Spinal cord (tissue), 10 donors: ENCODE data around the gene FNDC10. TPM values are rescaled to one million over a fixed set of nuclear protein-coding genes. Genes with fewer than 3 reads are reported as not detected.
"Not testable (repeated sequence)": the region's sequence is repeated elsewhere in the genome, so short reads cannot be mapped to it uniquely, and the experiment has no call there.

Source experiments
- DNase-seq, 6 donors: peaks; one replicate each; pipeline versions ENCODE4 v3.0.0 to v3.0.0-alpha.2; 2013 to 2015; ENCODE audit warnings: low spot score in 6 of 6, low read depth in 4 of 6
- H3K27ac ChIP-seq: one replicate; pipeline ENCODE4 v1.5.1; 2013; ENCODE audit warnings: low read depth, low read length, control low read depth
- H3K27me3 ChIP-seq: one replicate; pipeline ENCODE4 v1.6.1; 2013; ENCODE audit warnings: low read length; ENCODE audit not compliant: control insufficient read depth, insufficient read depth
- H3K36me3 ChIP-seq: one replicate; pipeline ENCODE4 v1.6.1; 2013; ENCODE audit warnings: low read length; ENCODE audit not compliant: control insufficient read depth, insufficient read depth
- H3K4me1 ChIP-seq: one replicate; pipeline ENCODE4 v1.6.1; 2013; ENCODE audit warnings: low read length; ENCODE audit not compliant: control insufficient read depth, insufficient read depth
- H3K4me3 ChIP-seq: one replicate; pipeline ENCODE4 v1.5.1; 2013; ENCODE audit warnings: low read depth, low read length, control low read depth
- H3K9me3 ChIP-seq: one replicate; pipeline ENCODE4 v1.6.1; 2013; ENCODE audit warnings: low read length; ENCODE audit not compliant: control insufficient read depth, insufficient read depth
- WGBS: methylation state at CpG from one replicate; pipeline ENCODE4 v1.1.5; 2013; ENCODE audit warnings: missing lambda C conversion rate; ENCODE audit not compliant: insufficient coverage; 5-methylcytosine and 5-hydroxymethylcytosine counted together
- polyA plus RNA-seq, 2 donors: library from polyadenylated mRNA; unstranded; fragments of 120-200 nt; gene quantifications; one replicate each; pipeline ENCODE4 v1.2.1, GENCODE V29; 2013; ENCODE audit not compliant: insufficient read length in 2 of 2
- total RNA-seq, 2 donors: library from RNA; depleted of rRNA in 1 of 2; stranded (reverse); fragments of 120-200 nt in 1 of 2; fragments of >200 nt in 1 of 2; gene quantifications; one replicate each; pipeline versions ENCODE4 v1.2.3 to v1.2.4, GENCODE V29; 2013 to 2014
- donor health status: healthy.

FNDC10 gene
- total and polyA plus RNA-seq, 4 donors, result 4.8 to 44.0 (median 24.8) TPM

- WGBS, result 98% methylated on average over 34 of the region's 37 CpGs
- H3K27ac ChIP-seq, H3K9me3 ChIP-seq, H3K4me1 ChIP-seq, H3K4me3 ChIP-seq, DNase-seq, H3K27me3 ChIP-seq: not testable (repeated sequence)
- H3K36me3 ChIP-seq, result peaks cover 41% of the 10 kb centered on the region
Observed at GRCh38 chr1:1636621-1637478, 36.9 kb upstream of the FNDC10 start.

DNA sequence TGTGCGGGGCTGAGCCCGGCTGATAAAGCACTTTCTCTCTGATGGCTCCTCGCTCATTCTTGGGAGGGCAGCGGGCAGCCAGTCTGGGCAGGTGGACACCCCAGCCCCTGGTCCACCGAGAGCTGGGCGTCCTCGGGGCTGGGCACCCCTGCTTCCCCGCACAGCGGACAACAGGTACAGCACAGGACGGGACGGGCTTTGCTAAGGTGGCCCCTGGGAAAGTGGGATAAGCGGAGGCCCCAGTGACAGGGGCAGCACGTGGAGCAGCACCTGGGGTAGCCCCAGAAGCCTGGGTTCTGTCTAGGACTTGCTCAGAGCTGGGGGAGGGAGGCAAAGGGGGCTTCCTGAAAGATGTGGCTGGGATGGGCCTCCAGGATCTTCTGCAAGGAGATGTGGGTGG lies 34.7 kb upstream of the FNDC10 start:
- H3K9me3 ChIP-seq, H3K4me1 ChIP-seq, H3K4me3 ChIP-seq, DNase-seq, H3K27ac ChIP-seq: not testable (repeated sequence)
- Histone ChIP-seq H3K36me3 (peaks cover 34% of the 10 kb centered on the region), H3K27me3 (peaks cover 23% of the 10 kb centered on the region)
- WGBS, result 98% methylated on average over 7 of the region's 13 CpGs

- not testable (repeated sequence) for H3K9me3 ChIP-seq, DNase-seq, H3K4me1 ChIP-seq, H3K27ac ChIP-seq, H3K4me3 ChIP-seq
- H3K36me3 ChIP-seq, result peaks cover 36% of the 10 kb centered on the region
- peaks cover 25% of the 10 kb centered on the region for H3K27me3 ChIP-seq
- no CpG with 5 or more reads among the region's 35 CpGs for WGBS
Observed at GRCh38 chr1:1633409-1633808, 33.5 kb upstream of the FNDC10 start.

DNA sequence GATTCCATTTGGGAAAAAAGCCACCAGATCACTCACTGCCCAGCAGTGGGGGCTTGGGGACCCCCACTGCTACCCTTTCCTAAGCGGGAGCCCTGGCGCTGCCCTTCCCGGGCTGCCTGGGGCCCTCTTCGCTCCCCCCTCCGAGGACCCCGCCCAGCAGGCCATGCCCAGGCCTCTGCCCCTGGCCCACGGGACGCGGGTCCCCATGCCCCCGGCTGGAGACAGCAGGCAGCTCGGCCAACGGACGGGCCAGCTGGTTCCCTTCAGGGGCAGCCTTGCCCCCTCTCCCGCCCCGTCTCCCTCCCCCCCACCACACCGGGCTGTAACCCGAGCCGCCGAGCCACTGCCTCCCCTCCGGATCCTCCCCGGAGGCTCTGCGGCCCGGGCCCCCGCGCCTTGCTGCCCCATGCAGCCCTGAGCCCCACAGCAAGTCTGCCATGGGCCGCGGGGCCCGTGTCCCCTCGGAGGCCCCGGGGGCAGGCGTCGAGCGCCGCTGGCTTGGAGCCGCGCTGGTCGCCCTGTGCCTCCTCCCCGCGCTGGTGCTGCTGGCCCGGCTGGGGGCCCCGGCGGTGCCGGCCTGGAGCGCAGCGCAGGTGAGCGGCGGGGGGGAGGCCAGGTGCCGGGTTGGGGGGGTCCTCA lies 32.0 kb upstream of the FNDC10 start, which contains the start of gene MMP23B:
Gene MMP23B (plus strand): TSS at position 392 of the 639 bp plus-strand sequence. CDS start 46 bp downstream, at position 438.
- Histone ChIP-seq H3K9me3 (no peaks in the 10 kb centered on the region), H3K4me3 (no peak within 1 kb of the TSS), H3K27ac (peak within 1 kb of the TSS; percentile 47), H3K27me3 (peaks cover 25% of the 10 kb centered on the region), H3K36me3 (peaks cover 38% of the 10 kb centered on the region), H3K4me1 (no peaks in the 10 kb centered on the region)
- peak in 1 of 6 donors; percentile 11 for DNase-seq
- 2% methylated on average over 38 of the region's 48 CpGs for WGBS

DNA sequence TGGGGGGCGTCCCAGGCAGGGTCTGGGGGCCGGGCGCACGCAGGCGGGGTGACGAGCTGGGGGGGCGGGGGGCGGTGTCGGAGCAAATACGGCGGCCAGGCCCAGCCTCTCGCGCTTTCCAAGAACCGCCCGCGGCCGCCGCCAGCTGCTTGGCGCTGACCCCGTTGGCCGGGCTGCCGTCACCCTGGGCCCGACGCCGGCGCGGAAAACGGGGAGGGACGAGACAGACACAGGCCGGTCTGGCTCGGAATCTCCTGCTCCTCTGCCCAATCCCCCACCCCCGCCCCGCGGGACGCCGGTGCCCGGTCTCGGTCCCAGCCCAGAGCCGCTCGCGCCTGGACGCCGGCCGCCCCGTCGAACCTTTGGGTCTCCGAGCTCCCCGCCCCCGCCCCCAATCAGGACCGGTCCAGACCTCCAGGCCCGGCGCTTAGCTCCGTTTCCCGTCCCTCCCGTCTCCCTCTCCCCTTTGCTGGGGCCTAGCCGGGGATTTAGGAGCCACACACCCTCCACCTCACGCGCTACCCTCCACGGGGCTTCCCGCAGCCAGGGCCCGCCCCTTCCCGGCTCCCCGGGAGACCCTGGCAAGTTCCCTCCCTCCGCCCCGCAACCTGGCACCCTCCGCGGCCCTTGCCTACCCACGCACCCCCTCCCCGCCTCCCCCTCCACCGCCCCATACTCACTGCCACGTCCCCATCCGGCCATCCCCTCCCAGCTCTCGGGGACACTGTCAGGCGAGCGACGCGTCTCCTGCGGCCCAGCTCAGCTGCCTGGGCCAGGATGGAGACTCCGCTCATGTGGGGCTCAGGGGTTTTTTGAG lies 31.2 kb upstream of the FNDC10 start:
- H3K27ac ChIP-seq, result peak overlapping the region; percentile 47
- H3K4me3 ChIP-seq, result no peak overlapping the region
- WGBS, result 8% methylated on average over 65 of the region's 79 CpGs
- no peaks in the 10 kb centered on the region for H3K9me3 ChIP-seq
- no peaks in the 10 kb centered on the region for H3K4me1 ChIP-seq
- peak in 1 of 6 donors; percentile 71 for DNase-seq
- peaks cover 38% of the 10 kb centered on the region for H3K36me3 ChIP-seq
- peaks cover 25% of the 10 kb centered on the region for H3K27me3 ChIP-seq

DNA sequence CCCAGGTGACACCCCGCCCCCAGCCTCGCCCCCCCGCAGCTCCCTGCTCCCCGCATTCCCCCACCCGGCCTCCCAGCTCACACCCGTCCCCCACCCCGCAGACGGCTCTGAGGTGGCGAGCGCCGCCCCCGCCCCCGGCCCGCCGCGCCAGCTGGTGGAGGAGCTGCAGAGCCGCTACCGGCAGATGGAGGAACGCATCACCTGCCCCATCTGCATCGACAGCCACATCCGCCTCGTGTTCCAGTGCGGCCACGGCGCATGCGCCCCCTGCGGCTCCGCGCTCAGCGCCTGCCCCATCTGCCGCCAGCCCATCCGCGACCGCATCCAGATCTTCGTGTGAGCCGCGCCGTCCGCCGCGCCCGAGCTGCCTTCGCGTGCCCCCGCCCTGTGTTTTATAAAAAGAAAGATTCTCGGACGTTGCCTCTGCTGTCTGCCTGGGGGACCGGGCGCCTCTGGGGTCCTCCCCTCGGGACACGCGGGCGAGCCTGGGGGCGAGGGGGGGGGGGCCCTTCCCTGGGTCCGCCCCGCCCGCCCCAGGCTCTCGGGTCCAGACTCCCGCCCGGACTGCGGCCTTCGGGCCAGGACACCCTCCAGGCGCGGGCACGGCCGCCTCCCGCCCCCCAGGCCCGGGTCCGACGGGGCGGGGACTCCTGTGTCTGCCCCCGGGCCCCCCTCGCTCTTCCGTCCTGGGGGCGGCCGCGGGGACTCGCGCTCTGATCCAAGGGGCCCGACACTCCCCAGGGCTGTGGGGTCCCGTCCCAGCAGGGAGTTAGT lies 30.4 kb upstream of the FNDC10 start:
- Histone ChIP-seq H3K36me3 (peaks cover 45% of the 10 kb centered on the region), H3K9me3 (no peaks in the 10 kb centered on the region), H3K4me1 (no peaks in the 10 kb centered on the region), H3K4me3 (no peak overlapping the region), H3K27me3 (peaks cover 25% of the 10 kb centered on the region), H3K27ac (no peak overlapping the region)
- peak in 4 of 6 donors; percentile 29 to 93 (median 66) for DNase-seq
- 10% methylated on average over 64 of the region's 81 CpGs for WGBS

DNA sequence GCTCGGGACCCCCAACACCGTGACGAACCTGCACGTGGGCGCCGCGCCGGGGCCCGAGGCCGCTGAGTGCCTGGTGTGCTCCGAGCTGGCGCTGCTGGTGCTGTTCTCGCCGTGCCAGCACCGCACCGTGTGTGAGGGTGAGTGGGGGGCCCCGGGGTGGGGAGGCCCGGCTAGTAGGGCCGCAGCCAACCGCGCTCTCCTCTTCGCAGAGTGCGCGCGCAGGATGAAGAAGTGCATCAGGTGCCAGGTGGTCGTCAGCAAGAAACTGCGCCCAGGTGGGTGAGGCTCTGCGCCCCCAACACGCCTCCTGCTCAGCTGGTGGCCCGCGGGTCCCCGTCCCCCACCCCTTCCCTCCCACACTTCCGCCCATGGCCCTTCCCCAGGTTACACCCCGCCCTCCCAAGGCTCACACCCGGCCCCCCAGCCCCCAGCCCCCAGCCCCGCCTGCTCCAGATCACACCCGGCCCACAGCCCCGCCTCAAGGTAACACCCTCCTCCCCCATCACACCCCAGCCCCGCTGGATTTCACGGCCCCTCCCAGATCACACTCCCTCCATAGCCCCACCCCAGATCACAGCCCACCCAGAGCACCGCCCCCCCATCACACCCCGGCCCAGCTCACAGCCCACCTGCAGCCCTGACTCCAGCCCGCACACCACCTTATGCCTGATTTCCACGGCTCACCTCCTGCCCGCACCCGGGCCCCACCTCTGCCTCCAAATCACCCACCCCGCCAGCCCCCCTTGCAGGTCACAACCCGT lies 29.7 kb upstream of the FNDC10 start:
- Histone ChIP-seq H3K27me3 (peaks cover 25% of the 10 kb centered on the region), H3K4me1 (no peaks in the 10 kb centered on the region), H3K36me3 (peaks cover 52% of the 10 kb centered on the region), H3K4me3 (no peak overlapping the region), H3K9me3 (no peaks in the 10 kb centered on the region), H3K27ac (no peak overlapping the region)
- WGBS, result 43% methylated on average over 33 of the region's 48 CpGs
- DNase-seq, result peak in 1 of 6 donors; percentile 8

DNA sequence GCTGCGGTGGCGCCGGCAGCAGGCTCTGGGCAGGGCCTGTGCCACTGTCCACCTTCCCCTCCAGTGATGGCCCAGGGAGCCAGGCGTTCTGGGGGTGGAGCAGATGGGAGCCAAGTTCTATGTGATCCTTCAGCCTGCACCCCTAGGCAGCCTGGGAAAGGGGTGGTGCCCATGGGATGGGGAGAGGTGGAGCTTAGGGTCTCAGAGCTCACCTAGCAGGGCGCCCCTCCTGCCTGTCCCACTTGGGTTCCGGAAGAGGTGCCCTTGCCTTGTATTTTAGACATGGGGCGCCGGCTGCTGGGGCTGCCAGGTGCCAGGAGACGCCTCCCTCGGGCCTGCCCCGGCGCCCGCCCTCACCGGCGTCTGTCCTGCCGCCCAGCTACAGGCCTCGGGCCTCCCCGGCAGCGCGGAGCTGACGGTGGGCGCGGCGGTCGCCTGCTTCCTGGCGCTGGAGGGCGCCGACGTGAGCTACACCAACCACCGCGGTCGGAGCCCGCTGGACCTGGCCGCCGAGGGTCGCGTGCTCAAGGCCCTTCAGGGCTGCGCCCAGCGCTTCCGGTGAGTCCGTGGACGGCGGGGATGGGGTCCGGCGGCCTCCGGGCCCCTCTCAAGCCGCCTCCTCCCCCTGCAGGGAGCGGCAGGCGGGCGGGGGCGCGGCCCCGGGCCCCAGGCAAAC lies 29.0 kb upstream of the FNDC10 start:
- Histone ChIP-seq H3K4me3 (no peak overlapping the region), H3K36me3 (peaks cover 59% of the 10 kb centered on the region), H3K9me3 (no peaks in the 10 kb centered on the region), H3K4me1 (no peaks in the 10 kb centered on the region), H3K27me3 (peaks cover 25% of the 10 kb centered on the region), H3K27ac (no peak overlapping the region)
- WGBS, result 42% methylated on average over 53 of the region's 53 CpGs
- no peak for DNase-seq
